AG10803 (cell line): ENCODE measurements around the gene KRT79.

Source experiments
- DNase-seq: peaks from one replicate; pipeline ENCODE4 v3.0.0; 2010; ENCODE audit warnings: low read depth
- H3K4me3 ChIP-seq: 2 replicates; pipeline ENCODE4 v1.5.1; 2011; ENCODE audit warnings: mild to moderate bottlenecking, low read length, control low read depth
- TF ChIP-seq, protein P1 (sequence below): conservative IDR thresholded peaks from 2 replicates; pipeline ENCODE4 v1.5.1; 2011; ENCODE audit warnings: mild to moderate bottlenecking, low read length, control low read depth, inconsistent platforms

The KRT79 gene

DNA sequence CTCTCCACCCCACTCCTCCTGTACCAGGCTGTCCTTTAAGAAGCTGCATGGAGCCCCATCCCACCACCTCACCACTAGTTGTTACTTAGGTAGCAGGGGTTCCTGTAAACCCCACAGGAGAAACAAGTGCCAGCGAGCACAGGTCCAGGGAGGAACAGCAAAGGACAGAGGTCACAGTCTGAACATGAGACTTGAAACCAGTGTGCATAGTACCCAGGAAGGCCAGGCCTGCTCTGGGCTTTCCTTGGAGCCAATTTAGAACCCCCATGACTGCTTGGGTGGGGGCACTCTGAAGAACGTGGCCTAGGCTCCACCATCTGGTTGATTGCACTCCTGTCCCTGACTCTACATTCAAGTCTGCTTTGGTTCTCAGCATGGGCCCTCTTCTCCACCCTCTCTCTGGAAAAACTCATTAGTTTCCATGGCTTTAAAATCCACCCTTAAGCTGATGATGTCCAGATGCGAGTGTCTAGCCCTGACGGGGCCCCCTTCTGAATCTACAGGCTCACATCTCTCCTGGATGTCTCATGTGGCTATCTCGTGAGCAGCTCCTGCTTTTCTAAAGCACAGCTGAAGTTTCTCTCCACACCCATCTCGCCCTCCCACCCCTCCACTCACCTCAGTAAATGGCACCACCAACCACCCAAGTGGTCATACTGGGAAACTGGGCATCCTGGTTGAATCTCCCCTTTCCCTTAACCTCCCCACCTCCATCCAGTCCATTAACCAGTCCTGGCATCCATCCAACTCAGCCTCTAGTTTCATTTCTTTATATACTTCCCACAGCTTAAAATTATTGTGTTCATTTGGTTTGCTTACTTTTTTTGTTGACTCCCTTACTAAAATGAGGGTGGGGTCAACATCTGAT, 46.6 kb downstream of the KRT79 start:
- TF ChIP-seq, protein P1, sequence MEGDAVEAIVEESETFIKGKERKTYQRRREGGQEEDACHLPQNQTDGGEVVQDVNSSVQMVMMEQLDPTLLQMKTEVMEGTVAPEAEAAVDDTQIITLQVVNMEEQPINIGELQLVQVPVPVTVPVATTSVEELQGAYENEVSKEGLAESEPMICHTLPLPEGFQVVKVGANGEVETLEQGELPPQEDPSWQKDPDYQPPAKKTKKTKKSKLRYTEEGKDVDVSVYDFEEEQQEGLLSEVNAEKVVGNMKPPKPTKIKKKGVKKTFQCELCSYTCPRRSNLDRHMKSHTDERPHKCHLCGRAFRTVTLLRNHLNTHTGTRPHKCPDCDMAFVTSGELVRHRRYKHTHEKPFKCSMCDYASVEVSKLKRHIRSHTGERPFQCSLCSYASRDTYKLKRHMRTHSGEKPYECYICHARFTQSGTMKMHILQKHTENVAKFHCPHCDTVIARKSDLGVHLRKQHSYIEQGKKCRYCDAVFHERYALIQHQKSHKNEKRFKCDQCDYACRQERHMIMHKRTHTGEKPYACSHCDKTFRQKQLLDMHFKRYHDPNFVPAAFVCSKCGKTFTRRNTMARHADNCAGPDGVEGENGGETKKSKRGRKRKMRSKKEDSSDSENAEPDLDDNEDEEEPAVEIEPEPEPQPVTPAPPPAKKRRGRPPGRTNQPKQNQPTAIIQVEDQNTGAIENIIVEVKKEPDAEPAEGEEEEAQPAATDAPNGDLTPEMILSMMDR, result no peak

DNA sequence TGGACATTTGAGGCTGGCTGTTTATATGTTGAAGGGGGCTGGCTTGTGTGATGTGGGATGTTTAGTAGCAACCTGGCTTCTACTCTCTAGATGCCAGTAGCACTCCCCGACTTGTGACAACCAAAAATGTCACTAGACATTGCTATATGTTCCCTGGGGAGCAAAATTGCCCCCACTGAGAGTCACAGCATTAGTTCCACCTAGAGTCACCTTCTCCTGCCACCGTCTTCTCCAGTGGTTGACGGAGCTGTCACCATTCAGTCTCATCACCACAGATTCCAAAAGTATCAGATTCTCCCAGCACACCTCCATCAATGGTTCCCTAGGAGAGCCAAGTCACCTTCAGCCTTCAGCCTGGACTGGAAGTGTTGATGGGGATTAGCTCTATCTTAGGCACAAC, 49.2 kb downstream of the KRT79 start:
- TF ChIP-seq, protein P1, result no peak
- no peak for DNase-seq
- H3K4me3 ChIP-seq, result no peak overlapping the region

More for the DNA sequence above, 46.6 kb downstream of the KRT79 start:
- DNase-seq, result no peak
- no peak overlapping the region for H3K4me3 ChIP-seq

DNA sequence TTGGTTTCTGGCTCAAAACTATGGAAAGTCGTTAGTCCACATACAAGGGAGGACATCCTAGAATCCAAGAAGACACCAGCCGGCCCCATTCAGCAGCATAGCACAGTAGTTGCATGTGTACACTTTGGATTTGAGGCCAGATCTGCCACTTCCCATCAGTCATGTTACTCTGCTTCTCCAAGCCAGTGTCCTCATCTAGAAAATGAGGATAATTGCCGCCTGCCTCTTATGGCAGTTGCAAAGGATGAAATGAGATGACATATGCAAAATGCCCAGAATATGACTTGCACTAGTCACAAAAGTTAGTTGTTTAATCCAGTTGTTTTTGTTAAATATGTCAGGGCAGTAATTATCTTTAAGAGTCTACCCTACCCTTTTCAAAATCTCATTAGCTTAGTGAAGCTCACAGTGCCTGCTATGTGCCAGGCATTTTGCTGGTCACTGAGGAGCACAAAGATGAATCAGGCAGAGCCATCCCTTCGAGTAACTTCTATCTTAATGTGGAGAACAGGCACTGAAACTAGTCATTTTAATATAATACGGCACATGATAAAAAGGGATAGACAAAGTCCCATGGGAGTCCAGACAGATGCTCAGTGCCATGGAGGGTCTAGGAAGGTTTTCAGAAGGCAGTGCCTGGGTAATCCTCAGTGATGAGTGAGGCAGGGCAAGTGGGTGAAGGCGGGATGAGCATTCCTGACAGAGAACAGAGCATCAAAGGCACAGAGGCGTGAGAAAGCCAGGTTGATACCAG, 50.4 kb downstream of the KRT79 start:
- TF ChIP-seq, protein P1, result no peak
- DNase-seq, result no peak
- no peak overlapping the region for H3K4me3 ChIP-seq

DNA sequence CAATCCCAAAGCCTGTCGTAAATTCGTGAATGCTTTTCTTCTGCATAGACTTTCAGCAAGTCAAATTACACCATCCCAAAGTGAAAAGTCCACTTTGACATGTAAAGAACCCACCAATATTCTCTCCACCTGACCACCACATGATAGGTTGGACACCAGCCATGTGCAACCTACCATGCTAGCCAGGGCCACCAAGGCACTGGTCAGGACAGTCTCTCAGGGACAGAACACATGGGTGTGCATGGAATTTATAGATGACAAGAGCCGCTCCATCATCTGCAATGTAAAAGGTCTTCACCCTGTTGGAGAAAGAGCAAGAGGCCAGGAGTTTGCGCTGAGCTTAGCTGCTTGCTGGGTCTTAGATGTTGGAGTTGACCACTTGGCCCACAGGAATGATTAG, 51.6 kb downstream of the KRT79 start:
- no peak for DNase-seq
- no peak overlapping the region for H3K4me3 ChIP-seq
- TF ChIP-seq, protein P1, result no peak

DNA sequence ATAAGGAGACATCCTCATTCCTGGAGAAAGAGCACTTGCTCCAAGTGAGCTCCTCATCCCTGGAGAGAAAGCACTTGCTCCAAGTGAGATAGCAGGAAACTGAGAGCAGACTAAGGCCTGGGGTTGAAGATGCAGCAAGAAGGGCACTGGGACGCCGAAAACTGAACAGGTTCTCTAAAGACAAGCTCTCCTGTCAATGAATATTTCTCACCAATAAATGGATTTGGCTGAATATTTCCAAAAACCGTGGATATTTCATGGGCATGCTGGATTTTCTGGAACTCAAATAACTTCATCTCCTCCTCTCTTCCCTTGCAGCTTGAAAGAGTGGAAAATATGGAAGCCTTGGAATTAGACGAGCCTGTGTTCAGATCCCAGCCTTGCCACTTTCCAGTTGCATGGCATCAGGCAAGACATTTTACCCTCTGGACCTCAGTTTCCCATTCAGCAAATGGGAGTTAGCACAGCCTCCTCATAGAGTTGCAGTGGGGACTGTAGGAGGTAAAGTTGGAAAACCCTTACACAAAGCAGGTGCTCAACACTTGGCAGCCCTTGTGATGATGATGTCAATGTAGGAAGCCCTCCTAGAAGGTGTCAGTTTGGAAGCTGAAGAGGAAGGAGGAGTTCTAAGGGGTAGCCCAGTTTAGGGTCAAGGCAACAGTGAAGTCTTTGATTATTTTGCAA, 52.6 kb downstream of the KRT79 start:
- H3K4me3 ChIP-seq, result no peak overlapping the region
- no peak for DNase-seq
- TF ChIP-seq, protein P1, result no peak

DNA sequence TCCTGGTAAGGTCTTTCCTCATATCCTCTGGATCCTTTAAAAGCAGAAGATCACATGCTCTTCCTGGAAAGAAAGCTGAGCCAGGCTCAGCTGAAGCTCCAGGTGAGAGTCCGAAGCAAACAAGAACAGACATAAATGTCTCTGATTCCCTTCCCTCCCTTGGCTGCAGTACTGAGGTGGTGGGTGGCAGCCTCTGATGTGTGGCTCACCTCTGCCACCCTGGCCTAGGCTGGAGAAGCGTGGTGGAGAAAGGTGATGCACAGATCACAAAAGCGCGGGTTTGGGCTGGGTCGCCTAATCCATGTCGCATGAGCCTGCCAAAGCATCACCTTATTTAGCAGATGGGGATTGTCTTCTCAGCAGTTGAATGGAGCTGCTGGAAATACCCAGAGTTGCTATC, 54.2 kb downstream of the KRT79 start:
- DNase-seq, result no peak
- H3K4me3 ChIP-seq, result no peak overlapping the region
- TF ChIP-seq, protein P1, result no peak
